GM04504 (cell line): Measurements from ENCODE around the gene RPL9.
"Not testable (repeated sequence)": the region's sequence is repeated elsewhere in the genome, so short reads cannot be mapped to it uniquely, and the experiment has no call there.

ENCODE experiments used
- DNase-seq: peaks from one replicate; pipeline ENCODE4 v3.0.0-alpha.2; 2012; ENCODE audit warnings: low read depth

Gene RPL9

DNA sequence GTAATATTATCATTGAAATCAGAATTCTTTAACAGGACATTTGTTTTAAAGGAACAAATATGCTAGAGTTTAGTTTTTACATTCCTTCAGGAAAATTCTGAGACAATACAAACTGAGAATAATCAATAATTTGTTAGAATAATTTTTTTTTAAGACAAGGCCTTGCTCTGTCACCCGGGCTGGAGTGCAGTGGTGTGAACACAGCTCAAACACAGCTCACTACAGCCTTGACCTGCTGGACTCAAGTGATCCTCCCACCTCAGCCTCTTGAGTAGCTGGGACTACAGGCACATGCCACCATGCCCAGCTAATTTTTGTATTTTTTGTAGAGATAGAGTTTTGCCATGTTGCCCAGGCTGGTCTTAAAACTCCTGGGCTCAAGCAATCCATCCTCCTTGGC lies 33.4 kb downstream of the RPL9 start:
- not testable (repeated sequence) for DNase-seq

DNA sequence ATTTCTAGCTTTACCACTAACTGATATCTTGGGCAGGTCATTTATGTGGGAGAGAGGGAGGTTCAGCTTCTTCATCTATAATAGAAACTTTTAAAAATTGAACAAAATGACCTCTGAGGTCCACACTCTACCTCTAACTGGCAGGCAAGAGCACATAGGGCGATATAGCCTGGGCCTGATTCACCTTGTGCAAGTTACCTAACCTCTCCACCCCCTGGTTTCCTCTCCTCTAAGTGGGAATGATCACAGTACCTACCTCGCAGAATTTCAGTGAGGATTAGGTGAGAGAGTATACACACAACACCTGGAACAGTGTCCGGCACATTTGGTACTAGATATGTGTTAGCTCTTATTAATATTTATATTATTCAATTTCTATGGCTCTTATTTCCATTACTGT lies 36.5 kb downstream of the RPL9 start:
- DNase-seq, result no peak

DNA sequence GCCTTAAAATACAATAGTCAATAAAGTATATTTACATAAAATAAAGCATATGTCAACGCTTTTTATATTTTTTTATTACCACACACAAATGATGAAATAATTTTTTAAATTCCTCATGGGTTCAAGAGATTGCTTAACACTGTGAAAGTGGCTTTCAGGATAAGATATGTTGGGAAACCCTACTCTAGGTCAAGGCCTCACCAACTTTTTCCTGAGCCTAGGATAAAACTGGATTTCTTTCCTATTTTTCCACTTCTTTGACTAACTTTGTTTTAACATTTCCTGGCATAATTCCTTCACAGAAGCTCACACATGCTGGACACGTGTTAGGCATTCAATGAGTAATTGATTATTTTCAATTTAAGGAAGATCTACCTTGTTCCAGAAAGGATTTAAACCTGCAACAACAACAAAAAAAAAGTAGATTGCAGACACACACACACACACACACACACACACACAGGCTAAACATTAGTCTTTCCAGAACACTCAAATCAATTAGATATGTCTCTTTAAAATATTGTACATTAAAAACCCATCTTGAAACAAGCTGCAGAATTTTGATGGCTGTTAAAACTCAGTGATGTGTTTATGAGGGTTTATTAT lies 42.9 kb downstream of the RPL9 start:
- no peak for DNase-seq

DNA sequence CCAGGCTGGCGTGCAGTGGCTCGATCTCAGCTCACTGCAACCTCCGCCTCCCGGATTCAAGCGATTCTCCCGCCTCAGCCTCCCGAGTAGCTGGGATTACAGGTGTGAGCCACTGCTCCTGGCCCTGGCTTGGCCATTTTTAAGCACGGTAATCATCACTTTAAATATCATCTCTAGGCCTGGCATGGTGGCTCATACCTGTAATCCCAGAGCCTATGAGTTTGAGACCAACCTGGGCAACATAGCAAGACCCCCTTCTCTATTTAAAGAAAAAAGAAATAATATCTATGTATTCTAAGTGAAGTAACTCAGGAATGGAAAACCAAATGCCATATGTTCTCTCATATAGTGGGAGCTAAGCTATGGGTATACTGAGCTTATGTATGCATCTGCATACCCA lies 47.2 kb downstream of the RPL9 start:
- not testable (repeated sequence) for DNase-seq

DNA sequence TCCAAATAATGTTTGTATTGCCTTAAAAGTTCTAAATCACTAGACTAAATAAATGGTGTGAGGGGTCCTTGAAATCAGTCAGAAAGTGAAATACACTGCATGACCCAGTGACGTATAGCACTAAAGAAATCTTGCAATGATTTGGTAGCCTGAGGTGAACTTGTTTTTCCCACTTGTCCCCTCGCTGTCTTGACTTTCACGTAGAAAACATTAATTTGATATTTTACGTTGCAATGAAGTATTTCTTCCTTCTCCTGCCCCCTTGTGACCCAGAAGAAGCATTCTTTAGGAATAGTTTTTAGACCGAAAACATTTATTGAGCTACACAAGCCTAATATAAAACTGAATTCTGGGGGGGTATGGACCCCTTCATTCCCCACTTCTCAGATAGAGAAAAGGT lies 48.3 kb downstream of the RPL9 start:
- no peak for DNase-seq

DNA sequence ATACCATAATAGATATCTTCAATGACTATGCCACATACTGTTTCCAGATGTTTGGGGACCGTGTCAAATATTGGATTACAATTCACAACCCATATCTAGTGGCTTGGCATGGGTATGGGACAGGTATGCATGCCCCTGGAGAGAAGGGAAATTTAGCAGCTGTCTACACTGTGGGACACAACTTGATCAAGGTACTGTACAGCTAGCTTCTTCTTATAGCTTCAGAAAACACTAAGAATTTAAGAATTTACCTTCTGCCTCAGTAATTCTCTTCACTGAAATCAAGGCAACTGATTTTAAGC lies 51.2 kb downstream of the RPL9 start:
- DNase-seq, result no peak

DNA sequence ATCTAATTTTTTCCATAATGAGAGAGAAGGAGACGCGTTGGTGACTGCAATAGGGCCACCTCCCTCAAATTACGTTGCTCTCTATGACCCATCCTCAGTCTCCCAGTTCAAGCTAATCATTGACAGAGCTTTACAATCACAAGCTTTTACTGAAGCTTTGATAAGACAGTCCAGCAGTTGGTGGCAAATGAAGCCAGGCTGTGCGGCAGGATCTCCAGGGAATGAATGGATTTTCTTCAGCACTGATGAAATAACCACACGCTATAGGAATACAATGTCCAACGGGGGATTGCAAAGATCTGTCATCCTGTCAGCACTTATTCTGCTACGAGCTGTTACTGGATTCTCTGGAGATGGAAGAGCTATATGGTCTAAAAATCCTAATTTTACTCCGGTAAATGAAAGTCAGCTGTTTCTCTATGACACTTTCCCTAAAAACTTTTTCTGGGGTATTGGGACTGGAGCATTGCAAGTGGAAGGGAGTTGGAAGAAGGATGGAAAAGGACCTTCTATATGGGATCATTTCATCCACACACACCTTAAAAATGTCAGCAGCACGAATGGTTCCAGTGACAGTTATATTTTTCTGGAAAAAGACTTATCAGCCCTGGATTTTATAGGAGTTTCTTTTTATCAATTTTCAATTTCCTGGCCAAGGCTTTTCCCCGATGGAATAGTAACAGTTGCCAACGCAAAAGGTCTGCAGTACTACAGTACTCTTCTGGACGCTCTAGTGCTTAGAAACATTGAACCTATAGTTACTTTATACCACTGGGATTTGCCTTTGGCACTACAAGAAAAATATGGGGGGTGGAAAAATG lies 51.7 kb downstream of the RPL9 start, which contains the start of gene KLB:
Gene KLB (plus strand): TSS at position 168 of the 821 bp plus-strand sequence. CDS start 20 bp downstream, at position 188.
- DNase-seq, result no peak
